GM19240 (cell line): ENCODE data around the gene DNMT1.
"Not testable (repeated sequence)": the region's sequence is repeated elsewhere in the genome, so short reads cannot be mapped to it uniquely, and the experiment has no call there.

Experiments
- DNase-seq: peaks from one replicate; pipeline ENCODE4 v3.0.0; 2011; ENCODE audit warnings: low spot score; ENCODE audit not compliant: insufficient read length

The DNMT1 gene

GRCh38 chr19:10194500-10195198, at the start of gene DNMT1:
Gene DNMT1 (minus strand): TSS chr19:10194953. CDS start chr19:10194899, 54 bp downstream.
- peak; percentile 93 for DNase-seq

- DNase-seq: no peak
Measured at GRCh38 chr19:10243606-10244005, 48.9 kb upstream of the DNMT1 start.

GRCh38 chr19:10241826-10242449, 47.2 kb upstream of the DNMT1 start:
- not testable (repeated sequence) for DNase-seq

- DNase-seq: no peak
Measured at GRCh38 chr19:10238172-10238783, 43.5 kb upstream of the DNMT1 start.

GRCh38 chr19:10237702-10238101, 42.9 kb upstream of the DNMT1 start:
- no peak for DNase-seq

GRCh38 chr19:10235409-10235808, 40.7 kb upstream of the DNMT1 start:
- DNase-seq: not testable (repeated sequence)

GRCh38 chr19:10235003-10235402, 40.2 kb upstream of the DNMT1 start:
- no peak for DNase-seq

GRCh38 chr19:10233946-10234345, 39.2 kb upstream of the DNMT1 start:
- no peak for DNase-seq

GRCh38 chr19:10231612-10232228, 37.0 kb upstream of the DNMT1 start:
- DNase-seq: no peak

GRCh38 chr19:10230861-10231611, 36.3 kb upstream of the DNMT1 start, which contains the start of gene S1PR2:
Gene S1PR2 (minus strand): TSS chr19:10231331. CDS start chr19:10224905, 6,426 bp downstream.
- DNase-seq: peak; percentile 48

GRCh38 chr19:10230173-10230860, 35.6 kb upstream of the DNMT1 start:
- no peak for DNase-seq

- DNase-seq: peak; percentile 53
Measured at GRCh38 chr19:10228920-10229319, 34.2 kb upstream of the DNMT1 start.

GRCh38 chr19:10228393-10228792, 33.6 kb upstream of the DNMT1 start:
- DNase-seq: no peak

- DNase-seq: no peak
Measured at GRCh38 chr19:10227026-10227971, 32.5 kb upstream of the DNMT1 start.

GRCh38 chr19:10226376-10227025, 31.7 kb upstream of the DNMT1 start:
- DNase-seq: no peak

GRCh38 chr19:10226021-10226375, 31.2 kb upstream of the DNMT1 start:
- no peak for DNase-seq

GRCh38 chr19:10224337-10224736, 29.6 kb upstream of the DNMT1 start:
- no peak for DNase-seq

GRCh38 chr19:10223488-10224213, 28.9 kb upstream of the DNMT1 start:
- DNase-seq: no peak
